Kidney (tissue), 14 donors: Measurements from ENCODE around the gene FBXO9. TPM values are rescaled to one million over a fixed set of nuclear protein-coding genes. Genes with fewer than 3 reads are reported as not detected.
A peak's percentile ranks its signal among the peaks of the same experiment; 100 is the strongest.

Experiments
- DNase-seq, 5 donors: peaks; one replicate each; pipeline ENCODE4 v3.0.0-alpha.2; 2013 to 2020
- FAIRE-seq: peaks from 2 replicates; lab custom pipeline; 2012; peaks lifted over from hg19 to GRCh38; lab: Jason Lieb, UNC
- H3K27ac ChIP-seq, 2 donors: one replicate each; pipeline ENCODE4 v1.7.0; 2013; ENCODE audit warnings: low read depth in 2 of 2, low read length in 2 of 2, inconsistent platforms in 1 of 2
- H3K27me3 ChIP-seq: one replicate; pipeline ENCODE4 v1.7.1; 2013; ENCODE audit warnings: low read length, inconsistent platforms; ENCODE audit not compliant: control insufficient read depth, insufficient read depth
- H3K36me3 ChIP-seq, 3 donors: one replicate each; pipeline versions ENCODE4 v1.7.0 to v1.7.1; 2013; ENCODE audit warnings: low read length in 3 of 3, control low read depth in 1 of 3, inconsistent platforms in 1 of 3; ENCODE audit not compliant: insufficient read depth in 3 of 3, control insufficient read depth in 2 of 3
- H3K4me1 ChIP-seq, 3 donors: one replicate each; pipeline versions ENCODE4 v1.7.0 to v1.7.1; 2013; ENCODE audit warnings: low read length in 3 of 3, inconsistent platforms in 1 of 3, low read depth in 1 of 3; ENCODE audit not compliant: control insufficient read depth in 2 of 3, insufficient read depth in 2 of 3
- H3K4me3 ChIP-seq, 3 donors: one replicate each; pipeline versions ENCODE4 v1.7.0 to v1.8.1; 2013; ENCODE audit warnings: low read length in 3 of 3, control low read depth in 1 of 3, inconsistent platforms in 1 of 3
- H3K9ac ChIP-seq, 3 donors: one replicate each; pipeline versions ENCODE4 v1.7.0 to v1.7.1; 2013; ENCODE audit warnings: low read length in 3 of 3, control low read depth in 1 of 3, inconsistent platforms in 1 of 3
- H3K9me3 ChIP-seq, 3 donors: one replicate each; pipeline versions ENCODE4 v1.7.0 to v1.7.1; 2013; ENCODE audit warnings: low read length in 3 of 3, control low read depth in 1 of 3, inconsistent platforms in 1 of 3; ENCODE audit not compliant: control insufficient read depth in 2 of 3, insufficient read depth in 1 of 3
- intact Hi-C: fragments of 100-400 bp; cut with DNase I; formaldehyde crosslinking; loops from one replicate; pipeline ENCODE4 v1.11.1; 2022
- polyA plus RNA-seq: library from polyadenylated mRNA; stranded (reverse); fragments of 350-450 nt; fragmentation: Illumina TruSeq; extraction: RNeasy Lipid Tissue Mini Kit (QIAGEN cat#74804); gene quantifications from one replicate; pipeline ENCODE4 v1.2.3, GENCODE V29; 2014; ENCODE audit warnings: low read depth, low replicate concordance; ENCODE audit not compliant: insufficient read depth
- total RNA-seq: library from RNA; stranded (reverse); fragmentation: NEBNext Ultra II Directional; extraction: Animal tissue kit (Norgen Biotek cat#: 25700); gene quantifications from one replicate; pipeline ENCODE4 v1.2.1, GENCODE V29; 2021
- TF ChIP-seq, protein P1 (sequence below): IDR thresholded peaks from 3 replicates; pipeline ENCODE4 v1.5.1; 2012; ENCODE audit warnings: mild to moderate bottlenecking, moderate library complexity, borderline replicate concordance; ENCODE audit not compliant: insufficient read depth; ENCODE audit errors: extremely low read depth
- donor health status: control.
- donor health status: control.
- donor health status: control.
- donor health status: control.
- donor health status: control.
- donor health status: DM: yes; HTN: yes; CAD: no.
- donor health status: Normal renal cell carcinoma (clear cell type).

Gene FBXO9
- total and polyA plus RNA-seq, 2 donors from 2014 or later: 45.2 to 94.7 TPM

- intact Hi-C loops: no loop called here
- no peaks in the 10 kb centered on the region for H3K27me3 ChIP-seq
- no peaks in the 10 kb centered on the region for H3K36me3 ChIP-seq
- FAIRE-seq (peak; percentile 97), DNase-seq (peak; percentile 96 to 99 (median 98))
- peak overlapping the region; percentile 86 to 94 (median 93) for H3K9ac ChIP-seq
- peak overlapping the region; percentile 80 to 96 for H3K27ac ChIP-seq
- peak overlapping the region; percentile 94 to 99 (median 97) for H3K4me3 ChIP-seq
- TF ChIP-seq, protein P1, sequence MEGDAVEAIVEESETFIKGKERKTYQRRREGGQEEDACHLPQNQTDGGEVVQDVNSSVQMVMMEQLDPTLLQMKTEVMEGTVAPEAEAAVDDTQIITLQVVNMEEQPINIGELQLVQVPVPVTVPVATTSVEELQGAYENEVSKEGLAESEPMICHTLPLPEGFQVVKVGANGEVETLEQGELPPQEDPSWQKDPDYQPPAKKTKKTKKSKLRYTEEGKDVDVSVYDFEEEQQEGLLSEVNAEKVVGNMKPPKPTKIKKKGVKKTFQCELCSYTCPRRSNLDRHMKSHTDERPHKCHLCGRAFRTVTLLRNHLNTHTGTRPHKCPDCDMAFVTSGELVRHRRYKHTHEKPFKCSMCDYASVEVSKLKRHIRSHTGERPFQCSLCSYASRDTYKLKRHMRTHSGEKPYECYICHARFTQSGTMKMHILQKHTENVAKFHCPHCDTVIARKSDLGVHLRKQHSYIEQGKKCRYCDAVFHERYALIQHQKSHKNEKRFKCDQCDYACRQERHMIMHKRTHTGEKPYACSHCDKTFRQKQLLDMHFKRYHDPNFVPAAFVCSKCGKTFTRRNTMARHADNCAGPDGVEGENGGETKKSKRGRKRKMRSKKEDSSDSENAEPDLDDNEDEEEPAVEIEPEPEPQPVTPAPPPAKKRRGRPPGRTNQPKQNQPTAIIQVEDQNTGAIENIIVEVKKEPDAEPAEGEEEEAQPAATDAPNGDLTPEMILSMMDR: no peak
- H3K4me1 ChIP-seq: peaks cover 0 to 9% (median 7%) of the 10 kb centered on the region in 3 donors
- no peaks in the 10 kb centered on the region for H3K9me3 ChIP-seq
These were observed 408 bp upstream of the FBXO9 start for GRCh38 chr6:53064726-53065265.

DNA sequence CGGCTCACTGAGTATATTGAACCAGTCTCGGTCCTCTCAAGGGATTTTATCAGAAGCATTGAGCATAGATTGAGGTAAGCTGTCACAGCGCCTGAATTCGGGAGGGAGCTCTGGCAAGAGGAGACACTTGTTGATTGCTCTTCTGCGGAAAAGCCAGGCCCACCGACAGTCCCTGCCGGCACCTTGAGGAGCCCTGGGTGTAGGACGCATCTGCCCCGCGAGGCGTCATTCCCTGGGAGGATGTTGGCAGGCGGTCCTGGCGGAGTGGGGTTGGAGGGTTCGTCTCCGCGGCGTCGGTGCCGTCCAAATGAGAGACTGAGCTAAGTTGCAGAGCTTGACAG is 843 bp downstream of the FBXO9 start:
- Histone ChIP-seq H3K9ac (peak overlapping the region; percentile 32 to 94 (median 74)), H3K4me1 (peaks cover 0 to 7% (median 4%) of the 10 kb centered on the region in 3 donors), H3K36me3 (peaks cover 0 to 1% (median 0%) of the 10 kb centered on the region in 3 donors), H3K27ac (peak overlapping the region; percentile 80 to 96), H3K27me3 (no peaks in the 10 kb centered on the region), H3K9me3 (no peaks in the 10 kb centered on the region), H3K4me3 (peak overlapping the region; percentile 68 to 99 (median 97))
- intact Hi-C loops: no loop called here
- peak in 4 of 5 donors; percentile 47 to 86 (median 70) for DNase-seq
- FAIRE-seq: no peak
- TF ChIP-seq, protein P1: no peak

GRCh38 chr6:53066874-53067706 is 1.9 kb downstream of the FBXO9 start:
- peak overlapping the region in 1 of 3 donors; percentile 94 for H3K9ac ChIP-seq
- intact Hi-C loops: no loop called here
- no peak for DNase-seq
- H3K4me1 ChIP-seq: peaks cover 0 to 7% (median 4%) of the 10 kb centered on the region in 3 donors
- no peak overlapping the region for H3K27ac ChIP-seq
- H3K9me3 ChIP-seq: no peaks in the 10 kb centered on the region
- peaks cover 0 to 9% (median 0%) of the 10 kb centered on the region in 3 donors for H3K36me3 ChIP-seq
- no peak for FAIRE-seq
- H3K4me3 ChIP-seq: peak overlapping the region in 1 of 3 donors; percentile 99
- TF ChIP-seq, protein P1: no peak
- H3K27me3 ChIP-seq: no peaks in the 10 kb centered on the region
